ENCODE data around the gene ILDR2.

- no peak for TF ChIP-seq CTCF (IDR thresholded peaks at IDR 0.05; ENCODE audit: insufficient read depth, low read depth, low read length)
- TF ChIP-seq EZH2 (IDR thresholded peaks at IDR 0.05; ENCODE audit: insufficient read depth, low read length): no peak
These were observed 50.4 kb downstream of the ILDR2 start for GRCh38 chr1:166924823-166925541.
